Activated CD4-positive, alpha-beta T cell treated with anti-CD3 and anti-CD28 coated beads, Interleukin-2, amount 50 U/mL, for 48 hours (primary cell): ENCODE results near the gene RCE1.
A peak's percentile ranks its signal among the peaks of the same experiment; 100 is the strongest.
"Not testable (repeated sequence)": the region's sequence is repeated elsewhere in the genome, so short reads cannot be mapped to it uniquely, and the experiment has no call there.

Experiments used
- DNase-seq, 2 experiments: peaks; one replicate each; pipeline ENCODE4 v3.0.0-alpha.2; 2020

Gene RCE1

GRCh38 chr11:66842896-66843775 lies at the start of gene RCE1:
Gene RCE1, plus strand, starts transcription at chr11:66843441. Its CDS starts 15 bp downstream, at chr11:66843456.
- DNase-seq = peak; percentile 89 to 91

- DNase-seq = not testable (repeated sequence)
These were observed 43.4 kb upstream of the RCE1 start for GRCh38 chr11:66799815-66800214.

GRCh38 chr11:66800720-66801428 lies 42.4 kb upstream of the RCE1 start:
- no peak for DNase-seq

- no peak for DNase-seq
These were observed 33.6 kb upstream of the RCE1 start for GRCh38 chr11:66809592-66809991.

GRCh38 chr11:66810576-66811185 lies 32.6 kb upstream of the RCE1 start:
- no peak for DNase-seq

- DNase-seq = no peak
These were observed 28.6 kb upstream of the RCE1 start for GRCh38 chr11:66814678-66815077.

- no peak for DNase-seq
These were observed 27.6 kb upstream of the RCE1 start for GRCh38 chr11:66815646-66816045.

- no peak for DNase-seq
These were observed 24.8 kb upstream of the RCE1 start for GRCh38 chr11:66818231-66818955.

- no peak for DNase-seq
These were observed 22.9 kb upstream of the RCE1 start for GRCh38 chr11:66820381-66820780.

GRCh38 chr11:66820901-66821300 lies 22.3 kb upstream of the RCE1 start:
- DNase-seq = no peak

- no peak for DNase-seq
These were observed 19.5 kb upstream of the RCE1 start for GRCh38 chr11:66823700-66824099.

- not testable (repeated sequence) for DNase-seq
These were observed 18.7 kb upstream of the RCE1 start for GRCh38 chr11:66824573-66824972.

GRCh38 chr11:66834539-66834845 lies 8.7 kb upstream of the RCE1 start:
- DNase-seq = no peak

GRCh38 chr11:66834943-66835342 lies 8.3 kb upstream of the RCE1 start:
- DNase-seq = no peak

GRCh38 chr11:66835768-66836405 lies 7.4 kb upstream of the RCE1 start:
- DNase-seq = no peak

- DNase-seq = no peak
These were observed 2.7 kb upstream of the RCE1 start for GRCh38 chr11:66840317-66841091.

- DNase-seq = no peak
These were observed 1.4 kb upstream of the RCE1 start for GRCh38 chr11:66841861-66842260.

- DNase-seq = no peak
These were observed 743 bp upstream of the RCE1 start for GRCh38 chr11:66842501-66842895.

- DNase-seq = no peak
These were observed 695 bp downstream of the RCE1 start for GRCh38 chr11:66843776-66844495.

- no peak for DNase-seq
These were observed 1.4 kb downstream of the RCE1 start for GRCh38 chr11:66844496-66845142.
